K562 (cell line): ENCODE results near the gene LYPD3. TPM values are rescaled to one million over a fixed set of nuclear protein-coding genes. Genes with fewer than 3 reads are reported as not detected.
"Not testable (repeated sequence)": the region's sequence is repeated elsewhere in the genome, so short reads cannot be mapped to it uniquely, and the experiment has no call there.

Source experiments
- ATAC-seq: fragments of 200-7000 bp; cut with Tn5 transposase; 3 replicates; pipeline ENCODE4 v1.9.1; 2020; ENCODE audit warnings: moderate library complexity
- BruUV-seq: library from RNA; stranded (reverse); fragments of 400-500 nt; replicated peaks from 2 replicates; lab custom pipeline; 2021; lab: Mats Ljungman, UMichigan
- CTCF ChIA-PET: fragments of 300-600 bp; formaldehyde crosslinking; extraction: SDS; loops from one replicate; lab custom pipeline; 2021; ENCODE audit warnings: low intra/inter-chr PET ratio; lab: Yijun Ruan, JAX
- POLR2A ChIA-PET: fragments of 300-600, 350-650 bp; sonication (Branson Sonifier 250); formaldehyde crosslinking; extraction: SDS; loops from one replicate; lab custom pipeline; 2021; ENCODE audit warnings: antibody characterized with exemption, inconsistent platforms; lab: Yijun Ruan, JAX
- DNase-seq, 4 experiments: peaks; one replicate each; pipeline versions ENCODE4 v3.0.0 to v3.0.0-alpha.2; 2011 to 2018; ENCODE audit warnings: low spot score in 3 of 4, mixed read lengths in 3 of 4; ENCODE audit errors: extremely low read depth in 1 of 4
- FAIRE-seq: peaks from 2 replicates; lab custom pipeline; 2011; peaks lifted over from hg19 to GRCh38; lab: Jason Lieb, UNC
- H2AFZ ChIP-seq: 2 replicates; pipeline ENCODE4 v1.6.0; 2011; ENCODE audit warnings: low read depth, low read length, control low read depth, inconsistent platforms
- H3K27ac ChIP-seq: fragments of 200-600 bp; 3 replicates; pipeline ENCODE4 v1.8.0; 2011; ENCODE audit warnings: low read depth, mild to moderate bottlenecking, control low read depth, inconsistent platforms, low read length, moderate library complexity, mixed read lengths; ENCODE audit errors: extremely low read depth
- H3K27me3 ChIP-seq, 2 experiments: fragments of 300-600 bp in 1 of 2; 2 replicates in 1 of 2; 3 replicates in 1 of 2; pipeline versions ENCODE4 v1.6.0 to v1.8.0; 2011; ENCODE audit warnings: inconsistent platforms in 2 of 2, low read length in 2 of 2, mild to moderate bottlenecking in 1 of 2, mixed read lengths in 1 of 2, moderate library complexity in 1 of 2; ENCODE audit not compliant: control insufficient read depth in 2 of 2, insufficient read depth in 2 of 2
- H3K36me3 ChIP-seq: fragments of 300-600 bp; 3 replicates; pipeline ENCODE4 v1.8.0; 2011; ENCODE audit warnings: mild to moderate bottlenecking, low read length, inconsistent platforms; ENCODE audit not compliant: control insufficient read depth, insufficient read depth
- H3K4me1 ChIP-seq, 2 experiments: fragments of 200-600 bp in 1 of 2; replicated peaks in 1 of 2; 2 replicates in 1 of 2; 3 replicates in 1 of 2; pipeline versions ENCODE4 v1.5.1 to v1.8.0; 2011; ENCODE audit warnings: inconsistent platforms in 2 of 2, low read length in 2 of 2, mild to moderate bottlenecking in 1 of 2, mixed read lengths in 1 of 2, moderate library complexity in 1 of 2; ENCODE audit not compliant: control insufficient read depth in 2 of 2, insufficient read depth in 2 of 2
- H3K4me2 ChIP-seq: 2 replicates; pipeline ENCODE4 v1.6.1; 2011; ENCODE audit warnings: low read length, control low read depth, inconsistent platforms, mixed read lengths; ENCODE audit not compliant: insufficient read depth
- H3K4me3 ChIP-seq: fragments of 200-600 bp; sonication (generic), shearing (Covaris generic); 2 replicates; pipeline ENCODE4 v1.5.1; 2016; ENCODE audit warnings: control low read depth, inconsistent platforms
- H3K79me2 ChIP-seq: fragments of 200-600 bp; 3 replicates; pipeline ENCODE4 v1.8.0; 2011; ENCODE audit warnings: low read length, inconsistent platforms; ENCODE audit not compliant: control insufficient read depth, insufficient read depth
- H3K9ac ChIP-seq, 2 experiments: 2 replicates each; pipeline versions ENCODE4 v1.6.0 to v1.6.1; 2011; ENCODE audit warnings: low read depth in 2 of 2, low read length in 2 of 2, control low read depth in 1 of 2, inconsistent platforms in 1 of 2, mild to moderate bottlenecking in 1 of 2, mixed read lengths in 1 of 2; ENCODE audit not compliant: insufficient read depth in 1 of 2
- H3K9me1 ChIP-seq: one replicate; pipeline ENCODE4 v1.6.0; 2011; ENCODE audit warnings: inconsistent platforms, mild to moderate bottlenecking, low read length, moderate library complexity; ENCODE audit not compliant: control insufficient read depth, insufficient read depth
- H3K9me3 ChIP-seq: replicated peaks from 2 replicates; pipeline ENCODE4 v1.5.1; 2011; ENCODE audit warnings: low read depth, low read length, inconsistent platforms; ENCODE audit not compliant: control insufficient read depth, insufficient read depth
- H4K20me1 ChIP-seq: replicated peaks from 2 replicates; pipeline ENCODE4 v1.6.1; 2011; ENCODE audit warnings: low read length, inconsistent platforms, mixed read lengths; ENCODE audit not compliant: control insufficient read depth, insufficient read depth
- CBFA2T2 ChIP-seq: fragments of 450-650 bp; conservative IDR thresholded peaks from 2 replicates; pipeline ENCODE4 v1.6.1; 2017; ENCODE audit warnings: mild to moderate bottlenecking
- HNRNPK ChIP-seq: fragments of 200-400 bp; formaldehyde crosslinking; IDR thresholded peaks from one replicate; pipeline ENCODE4 v1.6.1; 2018; ENCODE audit warnings: mild to moderate bottlenecking, low read depth, low read length; ENCODE audit not compliant: poor library complexity, severe bottlenecking
- TFE3 ChIP-seq: fragments of 450-650 bp; formaldehyde crosslinking; IDR thresholded peaks from 2 replicates; pipeline ENCODE4 v1.4.0; 2020; ENCODE audit warnings: mild to moderate bottlenecking, mixed read lengths
- USF2 ChIP-seq: sonication (generic); formaldehyde crosslinking; IDR thresholded peaks from 2 replicates; pipeline ENCODE4 v1.5.0; 2020; ENCODE audit warnings: missing genetic modification reagents
- ZNF263 ChIP-seq: sonication (generic); formaldehyde crosslinking; IDR thresholded peaks from 2 replicates; pipeline ENCODE4 v1.8.0; 2022; ENCODE audit warnings: mild to moderate bottlenecking, missing genetic modification reagents, borderline replicate concordance
- WGBS: fragments of 100-300 bp; shearing (Covaris generic); methylation state at CpG from one replicate; pipeline ENCODE4 v1.1.6; 2016; ENCODE audit warnings: low coverage, mixed read lengths; ENCODE audit not compliant: insufficient coverage; ENCODE audit errors: missing lambda C conversion rate; 5-methylcytosine and 5-hydroxymethylcytosine counted together
- in situ Hi-C: fragments of 300-500 bp; cut with MboI; formaldehyde crosslinking; loops from 4 replicates; pipeline ENCODE4 v1.15.0; 2018; ENCODE audit warnings: inconsistent platforms, mixed read lengths
- intact Hi-C: fragments of 100-400 bp; cut with micrococcal nuclease; formaldehyde crosslinking; loops from 2 replicates; pipeline ENCODE4 v1.14.2; 2022
- polyA plus RNA-seq, 8 experiments: library from polyadenylated mRNA; depleted of rRNA in 4 of 8; stranded (reverse) in 5 of 8; unstranded in 3 of 8; fragments of >200 nt; fragmentation: Nextera tagmentation in 2 of 8; fragmentation: Illumina TruSeq in 1 of 8; extraction: Ambion mirVana in 2 of 8; extraction: Trizol in 1 of 8; gene quantifications; 2 replicates each; pipeline versions ENCODE4 v1.2.1 to v1.2.3, GENCODE V29; 2011 to 2014; ENCODE audit warnings: inconsistent platforms in 1 of 8, missing spikeins in 1 of 8
- total RNA-seq, 7 experiments: library from RNA; depleted of rRNA in 6 of 7; stranded (reverse); fragments of >200 nt in 6 of 7; fragmentation: Illumina TruSeq in 2 of 7; extraction: Trizol in 2 of 7; gene quantifications; 2 replicates each; pipeline versions ENCODE4 v1.2.1 to v1.2.3, GENCODE V29; 2011 to 2021; ENCODE audit warnings: low replicate concordance in 1 of 7
- TF ChIP-seq, protein P1 (sequence below), 2 experiments: fragments of 450-650 bp in 1 of 2; sonication (generic) in 1 of 2; formaldehyde crosslinking; conservative IDR thresholded peaks; 2 replicates each; pipeline versions ENCODE4 v1.4.0 to v1.8.1; 2020 to 2022; ENCODE audit warnings: mild to moderate bottlenecking in 1 of 2, missing genetic modification reagents in 1 of 2
- TF ChIP-seq, protein P2 (sequence below), 2 experiments: IDR thresholded peaks in 1 of 2; conservative IDR thresholded peaks in 1 of 2; 2 replicates each; pipeline ENCODE4 v1.6.1; 2016; ENCODE audit warnings: low read depth in 2 of 2, mild to moderate bottlenecking in 1 of 2, missing compliant biosample characterization in 1 of 2, missing genetic modification characterization in 1 of 2, moderate library complexity in 1 of 2

The LYPD3 gene
- total and polyA plus RNA-seq, 9 of the 15 experiments (the other 6 are each of a cell fraction or from before 2014, with no cell fraction given): 0.04 to 0.33 (median 0.20) TPM; not detected in 1

DNA sequence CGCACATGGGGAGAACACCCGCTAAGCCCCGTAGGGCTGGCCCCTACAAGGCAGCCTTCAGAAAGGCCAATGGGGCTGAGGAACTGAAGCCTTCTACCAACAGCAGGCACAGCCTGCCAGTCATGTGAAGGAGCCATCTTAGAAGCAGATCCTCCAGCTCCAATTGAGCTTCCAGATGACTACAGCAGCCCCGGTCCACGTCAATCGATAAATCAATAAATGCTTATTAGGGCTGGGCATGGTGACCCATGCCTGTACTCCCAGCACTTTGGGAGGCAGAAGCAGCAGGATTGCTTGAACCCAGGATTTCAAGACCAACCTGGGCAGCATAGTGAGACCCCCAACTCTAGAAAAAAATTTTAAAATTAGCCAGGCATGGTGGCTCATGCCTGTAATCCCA lies 27.7 kb downstream of the LYPD3 start:
- Histone ChIP-seq H3K9me1 (no peaks in the 10 kb centered on the region), H2AFZ (no peak overlapping the region), H3K9ac (no peak overlapping the region), H3K9me3 (no peaks in the 10 kb centered on the region; the same call in 1 of the 2 replicates), H3K4me1 (no peaks in the 10 kb centered on the region; a peak in 1 of 5 replicates), H3K79me2 (no peaks in the 10 kb centered on the region), H3K4me2 (no peak overlapping the region), H3K36me3 (no peaks in the 10 kb centered on the region), H3K27me3 (peaks cover 0 to 4% of the 10 kb centered on the region in 2 experiments; a peak in 1 of 5 replicates), H3K4me3 (no peak overlapping the region), H3K27ac (no peak overlapping the region), H4K20me1 (no peaks in the 10 kb centered on the region)
- ChIA-PET POLR2A (interaction anchor here (2.1 kb wide), 1 partner anchor 83 kb away, joined by 6 read pairs; no protein-coding TSS in a partner anchor), CTCF (no interaction called here)
- 42% methylated on average over 6 of the region's 6 CpGs for WGBS
- in situ Hi-C loops: no loop called here
- TF ChIP-seq ZNF263: no peak
- TF ChIP-seq, protein P1, sequence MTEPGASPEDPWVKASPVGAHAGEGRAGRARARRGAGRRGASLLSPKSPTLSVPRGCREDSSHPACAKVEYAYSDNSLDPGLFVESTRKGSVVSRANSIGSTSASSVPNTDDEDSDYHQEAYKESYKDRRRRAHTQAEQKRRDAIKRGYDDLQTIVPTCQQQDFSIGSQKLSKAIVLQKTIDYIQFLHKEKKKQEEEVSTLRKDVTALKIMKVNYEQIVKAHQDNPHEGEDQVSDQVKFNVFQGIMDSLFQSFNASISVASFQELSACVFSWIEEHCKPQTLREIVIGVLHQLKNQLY (CRISPR knock-in tag; conservative IDR thresholded peaks at IDR 0.05): no peak
- TF ChIP-seq HNRNPK: no peak
- no peak for DNase-seq
- intact Hi-C loops: no loop called here
- BruUV-seq: no TSS peak
- no peak for ATAC-seq
- no peak for FAIRE-seq

- FAIRE-seq, H3K9me3 ChIP-seq, H3K27ac ChIP-seq, ATAC-seq, H3K9me1 ChIP-seq, H3K27me3 ChIP-seq, H4K20me1 ChIP-seq, CTCF ChIA-PET, BruUV-seq, H2AFZ ChIP-seq, H3K36me3 ChIP-seq, H3K4me3 ChIP-seq, H3K79me2 ChIP-seq, H3K9ac ChIP-seq, DNase-seq, H3K4me1 ChIP-seq, intact Hi-C loops, POLR2A ChIA-PET, H3K4me2 ChIP-seq, in situ Hi-C loops: not testable (repeated sequence)
- 10% methylated on average over 11 of the region's 11 CpGs for WGBS
- TF ChIP-seq TFE3 (CRISPR knock-in tag) (peak; percentile 81), USF2 (CRISPR knock-in tag) (peak; percentile 53), CBFA2T2 (peak; percentile 53)
- TF ChIP-seq, protein P2, sequence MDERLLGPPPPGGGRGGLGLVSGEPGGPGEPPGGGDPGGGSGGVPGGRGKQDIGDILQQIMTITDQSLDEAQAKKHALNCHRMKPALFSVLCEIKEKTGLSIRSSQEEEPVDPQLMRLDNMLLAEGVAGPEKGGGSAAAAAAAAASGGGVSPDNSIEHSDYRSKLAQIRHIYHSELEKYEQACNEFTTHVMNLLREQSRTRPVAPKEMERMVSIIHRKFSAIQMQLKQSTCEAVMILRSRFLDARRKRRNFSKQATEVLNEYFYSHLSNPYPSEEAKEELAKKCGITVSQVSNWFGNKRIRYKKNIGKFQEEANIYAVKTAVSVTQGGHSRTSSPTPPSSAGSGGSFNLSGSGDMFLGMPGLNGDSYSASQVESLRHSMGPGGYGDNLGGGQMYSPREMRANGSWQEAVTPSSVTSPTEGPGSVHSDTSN (CRISPR knock-in tag; IDR thresholded peaks at IDR 0.05; ENCODE audit: low read depth): not testable (repeated sequence)
- TF ChIP-seq, protein P2 (tag; conservative IDR thresholded peaks at IDR 0.05; ENCODE audit: low read depth): peak; percentile 29; the same call in 1 of the 2 replicates
These were observed 28.1 kb downstream of the LYPD3 start for GRCh38 chr19:43437284-43437683.
